SKM-1 (cell line): ENCODE results near the gene TMEM52.
"Not testable (repeated sequence)": the region's sequence is repeated elsewhere in the genome, so short reads cannot be mapped to it uniquely, and the experiment has no call there.

ENCODE experiments used
- DNase-seq: peaks from one replicate; lab custom pipeline; 2025; ENCODE audit not compliant: unreplicated experiment; lab: John Stamatoyannopoulos, UW

The TMEM52 gene

DNA sequence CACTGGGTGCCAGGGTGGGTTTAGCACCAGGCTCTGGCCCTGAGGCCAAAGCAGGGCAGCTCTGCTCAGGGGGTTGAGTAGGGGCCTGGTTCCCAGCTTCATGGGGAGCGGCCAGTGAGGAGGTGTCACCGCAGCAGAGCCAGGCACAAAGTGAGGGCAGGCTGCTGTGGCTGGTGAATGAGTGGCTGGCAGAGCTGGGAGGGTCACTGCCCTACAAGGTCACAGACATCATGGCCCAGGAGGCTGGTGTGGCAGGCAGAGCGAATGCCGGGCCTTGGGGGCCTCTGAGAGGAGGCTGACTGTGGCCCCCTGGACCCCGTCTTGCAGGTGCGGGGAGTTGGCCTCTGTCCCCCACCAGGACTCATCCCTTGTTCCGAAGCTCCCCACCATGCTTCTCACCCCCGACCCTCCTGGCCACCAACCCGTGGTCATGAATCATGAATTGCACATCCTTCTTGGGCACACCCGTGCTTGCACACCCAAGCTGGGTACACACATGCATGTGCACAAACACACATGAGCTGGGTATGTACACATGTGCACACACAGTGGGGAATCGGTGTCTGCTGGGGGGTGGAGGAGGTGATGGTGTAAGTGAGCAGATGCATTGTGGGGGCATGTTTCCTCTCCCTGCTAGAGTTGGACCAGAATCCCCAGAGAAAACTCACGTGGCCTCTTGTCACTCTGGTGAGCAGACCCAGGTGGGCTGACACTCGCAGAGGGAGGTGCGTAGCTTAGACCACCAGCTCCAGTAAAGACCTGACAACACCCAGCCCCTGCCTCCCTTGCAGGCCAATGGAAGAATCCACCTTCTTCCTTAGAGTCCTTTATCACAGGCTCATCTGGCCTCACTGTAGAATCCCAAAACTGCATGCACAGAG lies 23.4 kb downstream of the TMEM52 start:
- no peak for DNase-seq

DNA sequence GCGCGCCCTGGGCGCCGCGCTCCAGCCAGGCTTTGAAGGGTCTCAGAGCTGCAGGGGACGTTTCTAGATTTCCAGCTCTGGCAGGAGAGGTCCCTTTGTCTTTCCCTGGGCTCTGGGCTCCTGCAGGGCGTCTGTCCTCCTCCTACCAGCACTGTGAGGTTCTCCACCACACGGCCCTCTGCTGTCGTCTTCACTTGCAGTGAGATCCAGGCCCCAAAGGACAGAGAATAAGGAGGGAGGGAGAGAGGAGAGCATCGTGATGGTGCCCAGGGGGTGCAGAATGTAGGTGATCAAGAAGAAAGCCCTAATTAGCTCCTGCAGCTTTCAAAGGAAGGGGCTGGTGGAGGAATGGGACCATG lies 24.0 kb downstream of the TMEM52 start:
- no peak for DNase-seq

DNA sequence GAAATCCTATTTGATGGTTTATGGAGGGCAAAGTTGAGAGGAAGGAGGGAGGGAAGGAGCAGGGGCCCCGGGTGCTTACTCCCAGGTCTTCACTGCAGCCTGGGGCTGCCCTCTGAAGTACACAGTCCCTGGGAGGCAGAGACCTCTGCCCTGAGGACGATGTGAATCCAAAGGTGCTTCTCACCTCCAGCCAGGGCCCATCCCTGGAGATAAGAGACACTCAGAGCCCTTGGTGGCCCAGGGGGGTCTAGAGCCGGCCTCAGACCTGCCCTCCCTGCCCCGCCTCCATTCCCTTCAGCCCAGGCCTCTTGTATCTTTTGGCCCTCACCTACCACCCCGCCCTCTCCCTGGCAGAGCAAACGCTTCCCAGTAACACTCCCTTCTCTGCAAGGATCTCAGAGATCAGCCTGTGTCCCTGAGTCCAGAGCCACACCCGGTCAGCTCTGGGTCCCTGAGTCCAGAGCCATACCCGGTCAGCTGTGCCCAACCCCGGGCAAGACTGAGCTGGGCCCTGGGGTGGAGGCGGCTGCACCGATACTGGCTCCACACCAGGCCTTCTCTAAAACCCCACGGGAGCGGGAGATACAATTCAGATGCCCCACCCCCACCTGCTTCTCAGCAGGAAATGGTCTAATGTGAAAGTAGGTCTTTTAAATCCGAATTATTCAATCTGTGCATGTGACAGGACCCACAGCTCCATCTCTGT lies 24.6 kb downstream of the TMEM52 start:
- no peak for DNase-seq

DNA sequence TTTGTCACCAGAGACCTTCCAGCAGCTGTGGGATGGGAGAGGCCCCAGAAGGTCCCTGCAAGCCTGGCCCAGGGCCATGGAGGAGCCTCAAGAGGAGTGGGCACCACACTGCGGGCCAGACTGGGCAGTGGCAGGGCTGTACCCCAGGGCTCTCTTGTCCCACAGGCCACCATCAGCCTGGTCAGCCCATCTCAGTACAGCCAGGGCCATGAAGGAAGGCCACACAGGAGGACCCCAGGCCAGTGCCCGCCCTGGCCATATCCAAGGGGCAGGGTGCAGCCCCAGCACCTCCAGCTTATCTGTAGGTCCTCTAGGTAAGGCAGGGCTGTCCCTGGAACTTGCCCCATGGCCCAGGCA lies 25.1 kb downstream of the TMEM52 start:
- no peak for DNase-seq

DNA sequence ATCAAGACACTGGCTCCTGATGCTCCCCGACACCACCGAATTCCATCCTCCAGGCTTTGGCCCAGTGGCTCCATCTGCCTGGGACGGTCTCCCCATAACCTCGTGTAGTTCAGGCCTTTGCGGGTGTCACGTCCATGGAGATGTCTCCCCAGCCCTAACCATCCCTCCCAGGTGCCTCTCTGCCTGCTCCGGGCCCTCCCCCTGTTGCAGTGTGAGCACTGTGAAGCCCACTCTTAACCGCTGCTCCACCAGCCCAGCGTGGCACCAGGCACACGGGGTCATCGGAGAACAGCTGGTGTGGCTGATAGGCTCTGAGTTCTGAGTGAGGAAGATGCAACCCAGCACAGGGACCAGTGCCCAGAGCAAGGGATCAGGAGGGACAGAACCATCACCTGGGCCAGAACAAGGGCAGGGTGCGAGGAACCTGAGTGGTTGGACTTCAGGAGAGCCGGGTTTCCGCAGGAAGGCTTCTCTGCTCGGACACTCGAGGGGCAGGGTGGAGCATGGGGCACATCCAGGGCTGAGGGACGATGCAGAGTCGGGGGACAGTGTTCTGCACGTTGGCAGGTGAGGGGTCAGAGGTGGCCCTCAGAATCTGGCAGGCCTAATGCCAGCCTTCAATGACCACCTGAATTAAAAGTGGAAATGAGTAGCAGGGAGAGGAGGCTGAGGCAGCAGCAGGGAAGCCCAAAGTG lies 25.6 kb downstream of the TMEM52 start:
- no peak for DNase-seq

DNA sequence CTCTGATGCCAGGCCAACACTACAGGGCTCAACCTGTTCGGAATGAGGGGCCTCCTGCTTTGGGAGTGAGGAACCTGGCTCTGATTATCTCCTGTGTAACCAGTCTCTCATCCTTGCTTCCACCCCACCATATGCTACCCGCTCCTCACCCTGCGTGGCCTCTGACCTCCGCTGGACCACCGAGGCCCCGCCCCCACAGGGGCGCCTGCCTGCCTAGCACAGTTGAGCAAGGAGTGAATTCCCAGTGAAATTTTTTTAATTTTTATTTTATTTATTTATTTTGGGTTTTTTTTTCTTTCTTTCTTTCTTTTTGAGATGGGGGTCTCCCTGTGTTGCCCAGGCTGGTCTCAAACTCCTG lies 26.3 kb downstream of the TMEM52 start:
- DNase-seq, result no peak

DNA sequence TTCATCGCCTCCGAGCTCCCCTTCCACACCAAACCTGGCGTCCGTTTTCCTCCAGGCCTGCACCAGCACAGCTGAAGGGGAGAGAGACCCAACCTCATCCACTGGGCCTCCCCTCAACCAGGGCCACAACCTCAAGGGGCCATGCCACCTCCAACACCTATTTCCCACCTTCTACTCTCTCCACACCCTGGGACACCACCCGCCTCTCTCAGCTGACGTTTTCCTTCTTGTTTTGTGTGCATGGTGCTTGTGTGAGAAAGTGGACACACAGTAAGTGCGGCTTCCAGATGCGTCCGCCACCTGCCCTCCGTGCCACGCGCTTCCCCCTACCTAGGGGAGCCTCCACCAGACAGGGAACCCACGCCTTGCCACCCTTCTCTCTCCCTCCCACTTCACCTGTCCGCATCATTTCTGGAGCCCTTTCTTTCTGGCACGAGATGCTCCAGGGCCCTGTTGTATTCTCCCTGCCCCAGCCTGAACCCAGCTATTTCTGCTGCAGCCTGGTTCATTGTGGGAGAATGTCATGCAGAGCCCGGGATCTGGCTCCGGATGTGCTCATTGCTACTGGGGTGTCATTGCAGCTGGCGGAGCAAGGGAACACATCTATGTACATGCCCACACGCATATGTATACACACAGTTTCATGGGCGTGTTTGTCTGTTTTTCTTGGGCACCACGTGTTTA lies 26.9 kb downstream of the TMEM52 start:
- DNase-seq, result no peak

DNA sequence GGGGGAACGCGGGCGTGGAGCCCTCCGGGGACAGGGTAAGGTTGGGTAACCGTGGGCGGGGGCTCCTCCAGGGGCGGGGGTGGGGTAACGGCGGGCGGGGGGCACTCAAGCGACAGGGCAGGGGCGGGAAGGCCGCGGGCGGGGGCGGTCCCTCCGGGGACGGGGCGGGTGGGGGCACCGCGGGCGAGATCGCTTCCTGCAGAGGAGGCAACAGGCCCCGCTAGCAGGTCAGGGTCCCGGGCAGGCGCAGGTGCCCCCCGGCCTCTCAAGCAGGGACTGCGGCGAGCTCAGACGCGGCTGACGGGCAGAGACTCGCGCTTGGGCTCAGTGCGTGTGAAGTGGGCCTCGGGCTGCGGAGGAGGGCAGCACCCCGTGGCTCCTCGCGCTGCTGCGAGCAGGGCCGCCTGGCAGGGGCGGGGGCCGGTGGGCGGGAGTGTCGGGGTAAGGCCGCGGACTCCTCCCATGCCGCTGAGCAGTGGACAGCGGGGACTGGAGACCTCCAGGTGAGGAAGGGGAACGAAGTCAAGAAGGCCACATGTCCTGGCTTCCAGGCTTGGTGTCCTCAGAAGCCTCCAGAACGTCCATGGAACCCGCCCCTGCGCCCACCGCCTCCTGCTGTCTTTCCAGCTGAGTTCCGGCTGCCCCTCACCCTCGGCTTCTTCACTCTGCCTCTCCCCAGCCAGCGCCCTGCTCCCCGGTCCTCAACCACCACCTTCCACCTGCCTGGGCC lies 27.6 kb downstream of the TMEM52 start:
- peak; percentile 36 for DNase-seq

DNA sequence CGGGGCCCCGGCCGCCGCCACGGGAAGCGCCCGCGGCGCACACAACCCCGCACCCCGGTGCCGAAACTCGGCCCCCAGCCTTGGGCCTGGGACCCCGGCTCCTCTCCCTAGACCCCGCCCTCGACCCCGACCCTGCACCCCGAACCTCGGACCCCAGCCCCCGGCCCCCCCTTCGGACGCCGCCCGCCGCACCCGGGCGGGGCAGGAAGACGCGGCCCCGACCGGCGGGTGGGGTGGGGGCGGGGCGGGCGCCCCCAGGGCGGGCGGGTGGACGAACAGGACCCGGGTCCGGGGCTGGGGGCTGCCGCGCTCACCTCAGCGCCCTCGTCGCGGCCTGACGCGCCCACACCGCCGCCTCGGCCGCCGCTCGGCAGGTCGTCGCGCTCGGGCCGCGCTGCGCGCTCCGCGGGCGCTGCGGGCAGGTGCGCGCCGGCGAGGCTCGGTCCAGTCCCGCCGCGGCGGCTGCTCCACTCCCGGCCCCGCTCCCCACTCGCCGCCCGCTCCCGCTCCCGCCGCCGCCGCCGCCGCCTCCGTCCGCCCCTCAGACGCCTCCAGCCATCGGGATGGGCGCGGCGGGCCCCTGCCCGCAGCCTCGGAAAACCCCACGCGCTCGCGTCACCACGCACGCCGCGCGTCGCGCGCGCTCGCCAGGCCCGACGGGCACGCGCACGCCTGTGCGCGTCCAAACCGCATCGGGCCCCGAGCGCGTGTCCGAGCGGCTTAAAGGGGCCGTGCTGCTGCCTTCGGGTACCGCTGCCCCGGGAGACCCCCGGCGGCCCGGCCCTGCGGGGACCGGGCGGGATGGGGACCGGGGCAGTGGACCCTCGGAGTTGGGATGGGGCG lies 28.4 kb downstream of the TMEM52 start, which contains the start of gene GNB1:
Gene GNB1 (minus strand): TSS at position 582 of the 843 bp plus-strand sequence. CDS start 65,634 bp downstream, outside the sequence.
- peak; percentile 36 for DNase-seq

DNA sequence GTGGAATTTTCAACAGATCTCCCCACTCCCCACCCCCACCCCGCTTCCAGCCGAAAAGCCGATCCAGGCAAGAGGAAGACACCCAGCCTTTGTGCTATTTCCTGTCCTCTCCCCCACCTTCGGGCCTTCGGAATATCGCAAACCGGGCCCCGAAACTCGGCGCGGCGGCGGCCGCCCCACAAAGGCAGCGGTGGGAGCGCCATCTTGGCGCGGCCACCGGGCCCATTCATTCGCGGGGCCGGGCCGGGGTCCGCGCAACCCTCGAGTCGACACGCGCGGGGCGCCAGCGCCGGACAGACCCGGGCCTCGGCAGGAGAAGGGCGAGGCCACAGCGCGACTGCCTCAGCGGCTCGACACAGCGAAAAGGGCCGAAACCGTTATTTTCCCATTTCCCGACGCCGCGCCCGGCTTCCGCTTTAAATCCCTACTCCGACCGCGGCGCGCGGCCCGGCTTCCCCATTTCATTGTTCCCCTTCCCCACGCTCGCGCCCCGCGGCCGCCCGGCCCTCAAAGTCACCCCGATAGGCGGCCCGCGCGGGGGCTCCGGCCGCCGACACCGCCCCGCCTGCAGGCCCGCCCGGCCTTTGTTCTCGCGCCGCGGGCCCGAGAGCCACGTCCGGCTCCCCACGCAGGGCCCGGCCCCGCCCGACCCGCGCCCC lies 29.1 kb downstream of the TMEM52 start:
- peak; percentile 33 for DNase-seq

DNA sequence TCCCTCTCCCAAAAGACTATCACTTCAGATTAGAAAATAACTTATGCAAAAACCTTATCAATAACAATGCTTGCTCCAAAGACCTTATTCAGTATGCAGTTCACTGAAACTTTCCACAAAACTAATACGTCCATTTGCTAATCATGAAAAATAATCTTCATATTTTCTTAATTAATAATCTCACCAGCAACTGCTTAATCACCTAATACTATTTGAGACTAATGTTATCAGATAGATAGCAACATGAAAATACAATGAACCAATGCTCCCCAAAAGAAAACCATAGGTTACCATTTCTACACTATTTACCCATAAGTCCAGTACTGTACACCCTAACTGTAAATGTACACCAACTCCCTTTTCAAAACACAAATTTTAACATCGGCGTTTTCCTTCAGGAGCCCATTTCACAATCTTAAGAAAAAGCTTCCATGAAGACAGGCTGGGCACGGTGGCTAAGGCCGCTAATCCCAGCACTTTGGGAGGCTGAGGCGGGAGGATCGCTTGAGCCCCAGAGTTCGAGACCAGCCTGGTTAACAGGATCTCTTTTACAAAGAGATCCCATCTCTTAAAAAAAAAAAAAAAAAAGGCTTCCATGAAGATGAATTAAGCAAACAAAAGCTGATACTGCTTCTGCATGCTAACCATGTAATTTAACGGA lies 29.9 kb downstream of the TMEM52 start:
- no peak for DNase-seq

DNA sequence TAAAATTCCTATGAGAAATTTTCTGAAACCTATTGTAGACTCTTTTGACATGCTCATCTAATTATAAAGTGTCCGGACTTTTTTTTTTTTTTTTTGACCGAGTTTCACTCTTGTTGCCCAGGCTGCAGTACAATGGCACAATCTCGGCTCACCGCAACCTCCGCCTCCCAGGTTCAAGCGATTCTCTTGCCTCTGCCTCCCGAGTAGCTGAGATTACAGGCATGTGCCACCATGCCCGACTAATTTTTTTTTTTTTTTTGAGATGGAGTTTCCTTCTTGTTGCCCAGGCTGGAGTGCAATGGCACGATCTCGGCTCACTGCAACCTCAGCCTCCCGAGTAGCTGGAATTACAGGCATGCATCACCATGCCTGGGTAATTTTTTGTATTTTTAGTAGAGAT lies 35.2 kb downstream of the TMEM52 start:
- not testable (repeated sequence) for DNase-seq

DNA sequence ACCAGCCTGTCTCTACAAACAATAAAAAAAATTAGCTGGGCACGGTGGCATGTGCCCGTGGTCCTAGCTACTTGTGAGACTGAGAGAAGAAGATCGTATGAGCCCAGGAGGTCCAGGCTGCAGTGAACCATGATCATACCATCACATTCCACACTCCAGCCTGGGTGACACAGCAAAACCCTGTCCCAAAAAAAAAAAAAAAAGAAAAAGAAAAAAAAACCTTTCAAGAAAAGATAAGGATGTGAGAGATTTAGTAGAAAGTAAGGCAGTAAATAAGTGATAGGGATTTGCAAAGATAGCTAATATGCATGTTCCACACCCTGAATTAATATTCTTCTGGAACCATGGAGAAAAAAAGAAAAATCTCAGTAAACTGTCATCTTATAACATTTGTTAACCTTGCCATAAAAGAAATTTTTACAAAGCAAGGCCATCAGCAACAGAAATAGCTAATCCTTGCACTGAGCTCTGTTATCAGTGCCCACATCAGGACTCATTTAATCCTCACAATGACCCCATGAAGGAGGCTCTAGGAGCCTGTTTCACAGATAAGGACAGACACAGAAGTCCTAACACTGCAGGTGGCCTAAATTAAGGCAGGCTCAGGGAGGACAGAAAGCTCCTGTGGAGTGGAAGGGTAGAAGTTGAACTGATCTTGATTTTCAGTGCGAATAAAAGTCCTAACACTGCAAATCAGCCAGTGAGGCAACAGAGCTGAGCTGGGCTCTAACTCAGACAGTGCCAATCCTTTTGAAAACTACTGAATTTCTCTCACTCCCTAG lies 35.8 kb downstream of the TMEM52 start:
- no peak for DNase-seq

DNA sequence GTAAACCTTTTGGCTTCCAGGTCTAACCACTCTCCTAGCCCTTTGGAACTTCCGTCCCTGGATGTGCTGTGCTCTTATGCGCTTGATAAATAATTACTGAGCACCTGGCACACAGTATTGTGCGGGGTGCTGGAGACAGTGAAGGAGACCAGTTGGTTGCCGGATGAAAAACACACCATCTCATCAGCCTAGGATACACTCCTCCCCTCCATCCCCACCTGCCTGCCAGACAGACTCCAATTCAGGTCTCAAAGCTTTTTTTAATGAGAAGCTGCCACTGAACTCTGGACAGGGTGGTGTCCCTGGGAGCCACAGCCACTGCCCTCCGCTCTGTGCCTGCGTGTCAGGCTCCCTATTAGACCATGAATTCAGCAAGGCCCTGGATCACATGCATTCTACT lies 37.4 kb downstream of the TMEM52 start:
- no peak for DNase-seq

DNA sequence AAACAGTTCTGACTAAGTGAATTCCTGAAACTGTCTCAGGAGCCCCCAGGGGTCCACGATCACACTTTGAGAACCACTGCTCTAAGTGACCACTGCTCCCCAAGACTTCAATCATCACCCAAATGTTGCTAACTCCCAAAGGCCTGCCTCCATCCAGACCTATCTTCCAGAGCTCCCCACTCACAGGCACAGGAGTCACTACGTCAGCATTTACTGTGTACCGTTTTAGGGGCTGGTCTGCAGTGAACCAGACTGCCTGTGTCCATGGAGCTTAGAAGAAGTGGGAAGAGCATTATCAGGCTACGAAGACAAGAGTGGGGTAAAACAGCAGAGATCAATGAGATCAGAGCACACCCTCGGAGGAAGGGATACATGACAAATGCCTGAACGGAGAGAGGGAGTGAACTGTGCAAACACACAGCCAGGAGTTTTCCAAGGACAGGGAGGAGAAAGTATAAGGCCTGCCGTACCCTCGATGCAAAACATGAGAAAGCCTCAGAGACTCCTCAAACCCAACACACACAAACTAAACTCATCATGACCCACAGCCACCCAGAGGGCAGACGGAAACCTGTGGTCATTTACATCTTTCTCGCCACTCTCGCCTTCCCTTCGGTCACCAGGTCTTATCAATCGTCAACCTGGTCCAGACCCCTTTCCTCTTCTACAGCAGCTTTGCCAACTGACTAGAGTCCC lies 38.3 kb downstream of the TMEM52 start:
- DNase-seq, result no peak

DNA sequence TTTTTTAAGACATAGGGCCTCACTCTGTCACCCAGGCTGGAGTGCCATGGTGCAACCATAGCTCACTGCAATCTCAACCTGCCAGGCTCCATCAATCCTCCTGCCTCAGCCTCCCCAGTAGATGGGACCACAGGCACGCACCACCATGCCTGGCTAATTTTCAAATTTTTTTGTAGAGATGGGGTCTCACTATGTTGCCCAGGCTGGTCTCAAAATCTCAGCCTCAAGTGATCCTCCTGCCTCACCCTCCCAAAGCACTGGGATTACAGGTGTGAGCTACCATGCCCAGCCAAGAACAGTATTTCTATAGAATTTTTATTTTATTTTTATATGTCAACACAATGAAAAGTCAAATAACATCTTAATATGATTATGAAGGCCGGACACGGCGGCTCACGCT lies 39.1 kb downstream of the TMEM52 start:
- no peak for DNase-seq

DNA sequence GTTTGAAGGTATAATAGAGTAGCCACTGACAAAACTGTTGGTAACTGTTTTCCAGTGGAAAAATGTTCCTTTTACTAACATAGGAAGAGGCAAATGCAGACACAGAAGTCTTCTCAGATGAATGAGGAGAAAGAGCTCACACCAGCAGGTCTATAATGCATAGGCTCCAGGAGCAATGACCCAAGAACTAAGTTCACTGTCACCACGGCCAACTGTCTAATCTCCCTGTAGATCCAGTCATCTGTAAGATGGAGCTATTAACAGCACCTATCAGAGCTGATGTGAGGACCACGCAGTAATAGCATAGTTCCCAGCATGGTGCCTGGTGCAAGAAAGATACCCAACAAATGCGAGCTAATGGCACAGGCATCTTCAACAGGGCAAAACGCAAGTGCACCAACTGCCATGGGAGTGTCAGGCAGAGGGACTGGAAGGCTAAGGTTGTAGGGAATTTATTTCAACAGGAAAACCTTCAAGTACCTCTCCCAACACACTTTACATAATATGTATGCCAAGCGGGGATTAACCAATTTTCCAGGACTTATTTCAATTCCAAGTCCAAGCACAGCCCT lies 41.1 kb downstream of the TMEM52 start:
- no peak for DNase-seq
